ENCODE results near the gene MAU2. TPM values are rescaled to one million over a fixed set of nuclear protein-coding genes. Genes with fewer than 3 reads are reported as not detected.

MAU2 gene
- total and polyA plus RNA-seq, 2 donors, result 16.9 to 29.8 TPM

- peak in 3 of 9 donors; percentile 11 to 45 (median 16) for DNase-seq (ENCODE audit: low read depth in 6 of 9, low spot score in 9 of 9)
- peaks cover 29 to 33% of the 10 kb centered on the region in 2 donors for H3K36me3 ChIP-seq (ENCODE audit: control insufficient read depth in 2 of 2, insufficient read depth in 2 of 2, low read length in 1 of 2)
- peaks cover 21 to 22% of the 10 kb centered on the region in 2 donors for H3K4me1 ChIP-seq (ENCODE audit: control insufficient read depth in 2 of 2, insufficient read depth in 2 of 2, low read length in 2 of 2)
- H3K4me3 ChIP-seq (ENCODE audit: low read length in 2 of 2), result peak overlapping the region; percentile 96 to 99
- H3K9me3 ChIP-seq (ENCODE audit: control insufficient read depth in 2 of 2, insufficient read depth in 1 of 2, low read length in 1 of 2), result peaks cover 0 to 4% of the 10 kb centered on the region in 2 donors
- H3K27ac ChIP-seq (ENCODE audit: low read depth in 1 of 2, low read length in 1 of 2), result peak overlapping the region; percentile 97 to 98
- WGBS, result 2% methylated on average over 34 of the region's 34 CpGs
- H3K27me3 ChIP-seq (ENCODE audit: control insufficient read depth in 2 of 2, insufficient read depth in 1 of 2, low read length in 1 of 2), result no peaks in the 10 kb centered on the region
Observed at GRCh38 chr19:19321141-19321577, 530 bp downstream of the MAU2 start.

DNA sequence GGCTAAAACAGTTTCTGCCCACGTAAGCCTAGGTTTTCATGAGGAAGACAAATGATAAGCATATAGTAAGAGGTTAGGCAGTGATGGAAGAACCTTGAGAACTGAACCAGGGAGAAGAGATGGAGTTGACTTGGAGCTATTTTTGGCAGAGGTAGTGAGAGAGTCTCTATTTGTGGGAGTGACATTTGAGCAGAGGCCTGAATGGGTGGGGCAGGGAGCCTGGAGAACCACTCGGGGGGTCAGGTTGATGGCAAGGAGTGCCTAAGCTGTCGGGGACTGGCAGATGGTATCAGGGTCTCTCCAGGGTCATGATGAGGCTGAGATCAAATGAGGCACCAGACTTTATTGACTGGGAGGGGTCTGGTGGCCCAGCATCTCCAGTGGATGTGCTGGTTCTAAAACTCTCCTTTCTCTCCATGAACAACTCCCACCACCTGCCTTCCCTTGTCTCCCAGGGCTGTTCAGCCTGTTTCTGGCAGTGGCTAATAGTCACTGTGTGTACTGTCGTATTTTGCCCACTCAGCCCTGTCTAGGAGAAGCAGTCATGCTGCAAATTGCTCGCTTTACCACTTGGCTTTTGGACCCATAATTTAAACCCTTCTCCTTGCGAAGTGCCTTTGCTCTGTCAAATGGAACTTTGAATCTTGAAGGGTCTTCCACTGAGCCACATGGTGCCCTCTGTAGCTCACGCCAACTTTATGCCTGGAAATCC is 3.6 kb downstream of the MAU2 start:
- Histone ChIP-seq H3K4me1 (ENCODE audit: control insufficient read depth in 2 of 2, insufficient read depth in 2 of 2, low read length in 2 of 2) (peaks cover 16 to 19% of the 10 kb centered on the region in 2 donors), H3K4me3 (ENCODE audit: low read length in 2 of 2) (no peak overlapping the region), H3K27me3 (ENCODE audit: control insufficient read depth in 2 of 2, insufficient read depth in 1 of 2, low read length in 1 of 2) (no peaks in the 10 kb centered on the region), H3K9me3 (ENCODE audit: control insufficient read depth in 2 of 2, insufficient read depth in 1 of 2, low read length in 1 of 2) (peaks cover 0 to 4% of the 10 kb centered on the region in 2 donors), H3K36me3 (ENCODE audit: control insufficient read depth in 2 of 2, insufficient read depth in 2 of 2, low read length in 1 of 2) (peaks cover 36% of the 10 kb centered on the region in 2 donors), H3K27ac (ENCODE audit: low read depth in 1 of 2, low read length in 1 of 2) (no peak overlapping the region)
- 97% methylated on average over 7 of the region's 7 CpGs for WGBS
- no peak for DNase-seq (ENCODE audit: low read depth in 6 of 9, low spot score in 9 of 9)

DNA sequence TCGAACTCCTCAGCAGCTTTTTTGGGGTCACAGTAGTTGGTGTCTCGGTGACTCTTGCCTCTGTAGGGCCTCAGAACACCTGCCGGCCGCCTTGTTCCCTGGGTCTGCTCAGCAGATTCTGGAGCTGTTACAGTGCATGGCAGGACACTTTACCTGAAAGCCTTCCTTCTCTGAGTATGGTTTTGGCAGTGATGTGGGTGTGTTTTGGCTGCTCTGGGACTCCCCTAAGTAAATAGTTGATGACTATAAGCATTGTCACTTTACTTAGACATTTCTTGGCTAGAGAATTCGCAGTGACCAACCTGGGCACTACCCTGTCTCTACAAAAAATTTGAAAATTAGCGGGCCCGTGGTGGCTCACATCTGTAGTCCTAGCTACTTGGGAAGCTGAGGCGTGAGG is 7.0 kb downstream of the MAU2 start:
- H3K36me3 ChIP-seq (ENCODE audit: control insufficient read depth in 2 of 2, insufficient read depth in 2 of 2, low read length in 1 of 2), result peaks cover 64 to 66% of the 10 kb centered on the region in 2 donors
- 98% methylated on average over 8 of the region's 8 CpGs for WGBS
- peaks cover 0 to 4% of the 10 kb centered on the region in 2 donors for H3K4me1 ChIP-seq (ENCODE audit: control insufficient read depth in 2 of 2, insufficient read depth in 2 of 2, low read length in 2 of 2)

GRCh38 chr19:19329126-19329525 is 8.5 kb downstream of the MAU2 start:
- H3K4me1 ChIP-seq (ENCODE audit: control insufficient read depth in 2 of 2, insufficient read depth in 2 of 2, low read length in 2 of 2), result no peaks in the 10 kb centered on the region
- H3K9me3 ChIP-seq (ENCODE audit: control insufficient read depth in 2 of 2, insufficient read depth in 1 of 2, low read length in 1 of 2), result no peaks in the 10 kb centered on the region
- no peak overlapping the region for H3K4me3 ChIP-seq (ENCODE audit: low read length in 2 of 2)
- no peaks in the 10 kb centered on the region for H3K27me3 ChIP-seq (ENCODE audit: control insufficient read depth in 2 of 2, insufficient read depth in 1 of 2, low read length in 1 of 2)
- H3K27ac ChIP-seq (ENCODE audit: low read depth in 1 of 2, low read length in 1 of 2), result no peak overlapping the region
- H3K36me3 ChIP-seq (ENCODE audit: control insufficient read depth in 2 of 2, insufficient read depth in 2 of 2, low read length in 1 of 2), result peaks cover 65 to 72% of the 10 kb centered on the region in 2 donors
- no peak for DNase-seq (ENCODE audit: low read depth in 6 of 9, low spot score in 9 of 9)
- WGBS, result 67% methylated on average over 6 of the region's 6 CpGs

More for the DNA sequence above, 7.0 kb downstream of the MAU2 start:
- Histone ChIP-seq H3K4me3 (ENCODE audit: low read length in 2 of 2) (no peak overlapping the region), H3K27ac (ENCODE audit: low read depth in 1 of 2, low read length in 1 of 2) (no peak overlapping the region), H3K27me3 (ENCODE audit: control insufficient read depth in 2 of 2, insufficient read depth in 1 of 2, low read length in 1 of 2) (no peaks in the 10 kb centered on the region), H3K9me3 (ENCODE audit: control insufficient read depth in 2 of 2, insufficient read depth in 1 of 2, low read length in 1 of 2) (no peaks in the 10 kb centered on the region)
- no peak for DNase-seq (ENCODE audit: low read depth in 6 of 9, low spot score in 9 of 9)

DNA sequence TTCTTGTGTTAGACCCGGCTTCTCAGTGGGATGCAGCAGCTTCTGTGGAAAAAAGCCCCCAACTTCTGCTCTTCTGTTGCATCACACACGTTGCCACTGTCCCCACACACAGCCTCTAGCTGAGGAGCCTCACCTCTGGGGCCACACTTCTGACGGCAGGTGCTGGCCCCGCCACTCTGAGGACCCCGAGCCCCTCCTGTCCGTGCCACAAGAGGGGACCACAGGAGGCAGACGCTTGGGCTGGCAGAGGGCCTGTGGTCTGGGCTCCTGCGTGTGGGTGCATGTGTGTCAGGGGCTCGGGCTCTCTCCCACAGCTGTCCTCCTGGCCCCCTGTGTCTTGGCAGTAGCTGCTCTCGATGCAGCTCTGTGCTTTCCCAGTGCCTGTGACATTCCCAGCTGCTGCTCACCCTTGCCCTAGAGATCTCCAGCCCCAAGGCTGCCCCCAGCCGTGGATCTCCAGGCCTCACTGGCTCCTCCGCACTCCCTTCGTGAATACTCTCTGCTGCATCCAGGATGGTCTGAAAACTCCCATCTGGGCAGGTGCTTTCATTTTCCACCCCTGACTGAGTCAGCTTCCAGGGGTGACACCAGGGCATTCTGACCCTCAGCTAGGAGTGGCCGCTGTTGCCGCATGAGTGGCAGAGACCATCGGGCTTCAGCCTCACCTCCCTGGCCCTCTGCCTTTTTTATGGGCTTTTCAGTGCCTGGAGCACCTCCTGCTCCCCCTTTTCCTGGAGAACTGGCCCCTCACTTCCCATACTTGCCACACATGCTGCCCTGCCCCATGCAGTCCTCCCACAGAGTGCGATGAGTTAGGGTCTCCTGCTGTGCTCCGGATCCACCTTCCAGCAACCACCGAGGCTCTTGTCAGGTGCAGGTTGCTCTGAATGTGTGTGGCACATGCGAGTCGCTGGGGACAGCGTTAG is 13.7 kb downstream of the MAU2 start:
- H3K9me3 ChIP-seq (ENCODE audit: control insufficient read depth in 2 of 2, insufficient read depth in 1 of 2, low read length in 1 of 2), result no peaks in the 10 kb centered on the region
- WGBS, result 96% methylated on average over 22 of the region's 22 CpGs
- H3K36me3 ChIP-seq (ENCODE audit: control insufficient read depth in 2 of 2, insufficient read depth in 2 of 2, low read length in 1 of 2), result peaks cover 85 to 92% of the 10 kb centered on the region in 2 donors
- no peak for DNase-seq (ENCODE audit: low read depth in 6 of 9, low spot score in 9 of 9)
- H3K4me3 ChIP-seq (ENCODE audit: low read length in 2 of 2), result no peak overlapping the region
- no peaks in the 10 kb centered on the region for H3K4me1 ChIP-seq (ENCODE audit: control insufficient read depth in 2 of 2, insufficient read depth in 2 of 2, low read length in 2 of 2)
- H3K27ac ChIP-seq (ENCODE audit: low read depth in 1 of 2, low read length in 1 of 2), result no peak overlapping the region
- no peaks in the 10 kb centered on the region for H3K27me3 ChIP-seq (ENCODE audit: control insufficient read depth in 2 of 2, insufficient read depth in 1 of 2, low read length in 1 of 2)

DNA sequence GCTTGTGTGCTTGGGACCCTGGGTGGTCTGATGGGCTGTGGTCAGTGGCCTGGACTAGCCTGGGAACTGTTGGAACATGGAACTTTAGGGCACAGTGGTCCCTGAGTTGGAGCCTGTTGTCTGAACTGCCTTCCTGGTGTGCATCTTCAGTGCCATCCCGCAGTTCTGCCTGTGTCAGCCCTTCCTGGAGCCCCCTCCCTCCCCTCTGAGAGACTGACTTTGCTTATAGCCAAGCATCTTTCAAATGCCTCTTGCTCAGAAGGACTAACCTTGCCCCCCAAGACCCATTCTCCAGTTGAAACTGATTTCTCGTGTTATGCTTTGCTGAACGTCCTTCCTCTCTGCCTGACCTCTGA is 14.3 kb downstream of the MAU2 start:
- H3K4me3 ChIP-seq (ENCODE audit: low read length in 2 of 2), result no peak overlapping the region
- no peak overlapping the region for H3K27ac ChIP-seq (ENCODE audit: low read depth in 1 of 2, low read length in 1 of 2)
- H3K36me3 ChIP-seq (ENCODE audit: control insufficient read depth in 2 of 2, insufficient read depth in 2 of 2, low read length in 1 of 2), result peaks cover 83 to 89% of the 10 kb centered on the region in 2 donors
- no peaks in the 10 kb centered on the region for H3K27me3 ChIP-seq (ENCODE audit: control insufficient read depth in 2 of 2, insufficient read depth in 1 of 2, low read length in 1 of 2)
- H3K9me3 ChIP-seq (ENCODE audit: control insufficient read depth in 2 of 2, insufficient read depth in 1 of 2, low read length in 1 of 2), result no peaks in the 10 kb centered on the region
- WGBS, result 93% methylated on average over 3 of the region's 3 CpGs
- H3K4me1 ChIP-seq (ENCODE audit: control insufficient read depth in 2 of 2, insufficient read depth in 2 of 2, low read length in 2 of 2), result no peaks in the 10 kb centered on the region
- no peak for DNase-seq (ENCODE audit: low read depth in 6 of 9, low spot score in 9 of 9)

DNA sequence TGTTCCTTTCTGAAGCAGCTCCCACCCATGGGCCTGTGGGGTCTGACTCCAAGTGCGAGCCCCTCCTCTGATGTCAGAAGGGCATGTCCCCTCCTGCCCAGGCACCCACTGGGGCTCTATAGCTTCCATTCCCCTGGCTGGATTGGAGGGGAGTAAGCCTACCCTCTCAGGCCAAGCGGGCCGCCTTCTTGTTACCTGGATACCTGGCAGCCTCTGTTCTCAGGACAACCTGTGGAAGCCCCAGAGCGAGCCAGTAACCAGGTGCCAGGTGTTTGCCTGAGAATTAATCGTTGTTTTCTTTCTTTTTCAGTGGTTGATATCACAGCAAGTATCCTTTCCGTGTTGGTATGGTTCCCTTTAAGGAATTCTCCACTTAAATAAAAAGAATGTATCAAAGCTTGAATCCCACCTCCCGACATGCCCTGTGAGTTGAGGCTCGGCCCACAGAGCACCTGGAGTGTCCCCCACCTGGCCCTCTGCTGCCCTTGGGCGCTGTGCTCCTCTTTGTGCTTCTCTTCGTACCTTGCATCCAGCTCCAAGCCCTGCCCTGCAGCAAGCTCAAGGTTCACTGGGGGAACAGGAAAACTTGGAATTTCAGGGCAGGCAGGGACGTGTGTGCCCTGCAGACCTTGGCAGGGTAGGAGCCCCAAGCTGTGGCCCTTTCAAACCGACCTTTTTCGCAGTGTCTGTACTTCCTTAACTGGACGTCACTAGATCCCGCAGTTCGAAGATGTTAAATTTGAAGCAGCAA is 15.0 kb downstream of the MAU2 start:
- no peak overlapping the region for H3K27ac ChIP-seq (ENCODE audit: low read depth in 1 of 2, low read length in 1 of 2)
- 89% methylated on average over 16 of the region's 16 CpGs for WGBS
- H3K9me3 ChIP-seq (ENCODE audit: control insufficient read depth in 2 of 2, insufficient read depth in 1 of 2, low read length in 1 of 2), result no peaks in the 10 kb centered on the region
- H3K36me3 ChIP-seq (ENCODE audit: control insufficient read depth in 2 of 2, insufficient read depth in 2 of 2, low read length in 1 of 2), result peaks cover 79 to 86% of the 10 kb centered on the region in 2 donors
- no peaks in the 10 kb centered on the region for H3K4me1 ChIP-seq (ENCODE audit: control insufficient read depth in 2 of 2, insufficient read depth in 2 of 2, low read length in 2 of 2)
- no peak for DNase-seq (ENCODE audit: low read depth in 6 of 9, low spot score in 9 of 9)
- H3K4me3 ChIP-seq (ENCODE audit: low read length in 2 of 2), result no peak overlapping the region
- H3K27me3 ChIP-seq (ENCODE audit: control insufficient read depth in 2 of 2, insufficient read depth in 1 of 2, low read length in 1 of 2), result no peaks in the 10 kb centered on the region

GRCh38 chr19:19336597-19336996 is 16.0 kb downstream of the MAU2 start:
- Histone ChIP-seq H3K9me3 (ENCODE audit: control insufficient read depth in 2 of 2, insufficient read depth in 1 of 2, low read length in 1 of 2) (no peaks in the 10 kb centered on the region), H3K4me3 (ENCODE audit: low read length in 2 of 2) (no peak overlapping the region), H3K4me1 (ENCODE audit: control insufficient read depth in 2 of 2, insufficient read depth in 2 of 2, low read length in 2 of 2) (no peaks in the 10 kb centered on the region), H3K27ac (ENCODE audit: low read depth in 1 of 2, low read length in 1 of 2) (no peak overlapping the region), H3K36me3 (ENCODE audit: control insufficient read depth in 2 of 2, insufficient read depth in 2 of 2, low read length in 1 of 2) (peaks cover 82 to 87% of the 10 kb centered on the region in 2 donors), H3K27me3 (ENCODE audit: control insufficient read depth in 2 of 2, insufficient read depth in 1 of 2, low read length in 1 of 2) (no peaks in the 10 kb centered on the region)
- WGBS, result 61% methylated on average over 3 of the region's 3 CpGs
- no peak for DNase-seq (ENCODE audit: low read depth in 6 of 9, low spot score in 9 of 9)

Data from thymus (tissue), 11 donors.